Liver (tissue), 9 donors: Measurements from ENCODE around the gene KRT81. TPM values are rescaled to one million over a fixed set of nuclear protein-coding genes. Genes with fewer than 3 reads are reported as not detected.

ENCODE experiments used
- DNase-seq: peaks from one replicate; pipeline ENCODE4 v3.0.0-alpha.2; 2017; ENCODE audit warnings: low spot score
- H3K27ac ChIP-seq, 2 donors: one replicate each; pipeline ENCODE4 v1.7.0; 2013; ENCODE audit warnings: inconsistent platforms in 2 of 2, low read length in 2 of 2, control low read depth in 1 of 2, low read depth in 1 of 2, mild to moderate bottlenecking in 1 of 2
- H3K27me3 ChIP-seq, 4 donors: one replicate each; pipeline versions ENCODE4 v1.6.1 to v1.7.0; 2013; ENCODE audit warnings: low read length in 3 of 4, inconsistent platforms in 1 of 4, mild to moderate bottlenecking in 1 of 4, moderate library complexity in 1 of 4; ENCODE audit not compliant: control insufficient read depth in 4 of 4, insufficient read depth in 4 of 4
- H3K36me3 ChIP-seq, 4 donors: one replicate each; pipeline versions ENCODE4 v1.6.1 to v1.7.0; 2013; ENCODE audit warnings: low read length in 3 of 4, mild to moderate bottlenecking in 3 of 4, low read depth in 1 of 4, moderate library complexity in 1 of 4; ENCODE audit not compliant: control insufficient read depth in 4 of 4, insufficient read depth in 3 of 4
- H3K4me1 ChIP-seq, 4 donors: one replicate each; pipeline versions ENCODE4 v1.6.1 to v1.7.0; 2013; ENCODE audit warnings: low read length in 3 of 4, mild to moderate bottlenecking in 3 of 4, moderate library complexity in 1 of 4; ENCODE audit not compliant: control insufficient read depth in 4 of 4, insufficient read depth in 4 of 4
- H3K4me3 ChIP-seq, 3 donors: one replicate each; pipeline versions ENCODE4 v1.6.1 to v1.7.0; 2013; ENCODE audit warnings: low read length in 3 of 3, control low read depth in 1 of 3, low read depth in 1 of 3, mild to moderate bottlenecking in 1 of 3
- H3K9ac ChIP-seq, 2 donors: one replicate each; pipeline ENCODE4 v1.7.0; 2013; ENCODE audit warnings: low read length in 2 of 2, mild to moderate bottlenecking in 2 of 2, moderate library complexity in 2 of 2, control low read depth in 1 of 2, low read depth in 1 of 2
- H3K9me3 ChIP-seq, 4 donors: one replicate each; pipeline versions ENCODE4 v1.6.1 to v1.7.0; 2013; ENCODE audit warnings: low read length in 3 of 4; ENCODE audit not compliant: control insufficient read depth in 4 of 4
- EGR1 ChIP-seq, 2 donors: IDR thresholded peaks; 2 replicates each; pipeline ENCODE4 v1.6.1; 2016 to 2018; ENCODE audit warnings: antibody characterized with exemption in 2 of 2, low read depth in 2 of 2
- FOXA1 ChIP-seq: IDR thresholded peaks from 2 replicates; pipeline ENCODE4 v1.6.1; 2016; ENCODE audit warnings: antibody characterized with exemption
- FOXA2 ChIP-seq: IDR thresholded peaks from 2 replicates; pipeline ENCODE4 v1.6.1; 2016; ENCODE audit warnings: antibody characterized with exemption
- GABPA ChIP-seq, 2 donors: IDR thresholded peaks in 1 of 2; conservative IDR thresholded peaks in 1 of 2; 2 replicates each; pipeline ENCODE4 v1.6.1; 2016; ENCODE audit warnings: antibody characterized with exemption in 2 of 2, mild to moderate bottlenecking in 1 of 2, moderate library complexity in 1 of 2
- HNF4A ChIP-seq, 2 donors: conservative IDR thresholded peaks; 2 replicates each; pipeline ENCODE4 v1.6.1; 2016; ENCODE audit warnings: antibody characterized with exemption in 2 of 2, mild to moderate bottlenecking in 2 of 2
- HNF4G ChIP-seq: IDR thresholded peaks from 2 replicates; pipeline ENCODE4 v1.6.1; 2016; ENCODE audit warnings: antibody characterized with exemption
- JUND ChIP-seq, 2 donors: IDR thresholded peaks; 2 replicates each; pipeline ENCODE4 v1.6.1; 2016; ENCODE audit warnings: antibody characterized with exemption in 2 of 2
- NR2F2 ChIP-seq: IDR thresholded peaks from 2 replicates; pipeline ENCODE4 v1.6.1; 2016; ENCODE audit warnings: antibody characterized with exemption
- RAD21 ChIP-seq, 2 donors: IDR thresholded peaks; 2 replicates each; pipeline ENCODE4 v1.6.1; 2016; ENCODE audit warnings: antibody characterized with exemption in 2 of 2, mild to moderate bottlenecking in 2 of 2
- RXRA ChIP-seq, 2 donors: IDR thresholded peaks; 2 replicates each; pipeline ENCODE4 v1.6.1; 2017 to 2018; ENCODE audit warnings: antibody characterized with exemption in 2 of 2, mild to moderate bottlenecking in 1 of 2
- SP1 ChIP-seq: IDR thresholded peaks from 2 replicates; pipeline ENCODE4 v1.6.1; 2018; ENCODE audit warnings: antibody characterized with exemption, mild to moderate bottlenecking
- TAF1 ChIP-seq: conservative IDR thresholded peaks from 2 replicates; pipeline ENCODE4 v1.6.1; 2016; ENCODE audit warnings: antibody characterized with exemption, mild to moderate bottlenecking
- YY1 ChIP-seq: IDR thresholded peaks from 2 replicates; pipeline ENCODE4 v1.6.1; 2016; ENCODE audit warnings: antibody characterized with exemption, mild to moderate bottlenecking
- WGBS: extraction: QIAGEN DNeasy Blood & Tissue Kit; methylation state at CpG from one replicate; pipeline ENCODE4 v1.1.7; 2013; 5-methylcytosine and 5-hydroxymethylcytosine counted together
- polyA plus RNA-seq, 2 donors: library from polyadenylated mRNA; stranded (reverse) in 1 of 2; unstranded in 1 of 2; fragments of 200-250 nt in 1 of 2; fragments of >200 nt in 1 of 2; fragmentation: Nextera tagmentation in 1 of 2; extraction: Ambion mirVana in 1 of 2; gene quantifications; one replicate each; pipeline versions ENCODE4 v1.2.1 to v1.2.3, GENCODE V29; 2013 to 2015
- total RNA-seq, 2 donors: library from RNA; depleted of rRNA; stranded (reverse); fragments of >200 nt; gene quantifications; one replicate each; pipeline ENCODE4 v1.2.3, GENCODE V29; 2014
- TF ChIP-seq, protein P1 (sequence below): IDR thresholded peaks from 2 replicates; pipeline ENCODE4 v1.6.1; 2016; ENCODE audit warnings: antibody characterized with exemption
- TF ChIP-seq, protein P2 (sequence below): IDR thresholded peaks from 2 replicates; pipeline ENCODE4 v1.6.1; 2016; ENCODE audit warnings: antibody characterized with exemption, mild to moderate bottlenecking
- TF ChIP-seq, protein P3 (sequence below): fragments of 150-350 bp; IDR thresholded peaks from 2 replicates; pipeline ENCODE4 v1.5.1; 2017; ENCODE audit warnings: improper control_type of control experiment, low read depth, low read length; ENCODE audit not compliant: missing input control
- TF ChIP-seq, protein P4 (sequence below): IDR thresholded peaks from 2 replicates; pipeline ENCODE4 v1.6.1; 2016; ENCODE audit warnings: antibody characterized with exemption
- TF ChIP-seq, protein P5 (sequence below): IDR thresholded peaks from 2 replicates; pipeline ENCODE4 v1.6.1; 2016; ENCODE audit warnings: antibody characterized with exemption
- donor health status: healthy.
- donor health status: healthy.
- donor health status: healthy.
- donor health status: healthy.
- donor health status: healthy.

The KRT81 gene
- total and polyA plus RNA-seq, 4 donors = not detected

DNA sequence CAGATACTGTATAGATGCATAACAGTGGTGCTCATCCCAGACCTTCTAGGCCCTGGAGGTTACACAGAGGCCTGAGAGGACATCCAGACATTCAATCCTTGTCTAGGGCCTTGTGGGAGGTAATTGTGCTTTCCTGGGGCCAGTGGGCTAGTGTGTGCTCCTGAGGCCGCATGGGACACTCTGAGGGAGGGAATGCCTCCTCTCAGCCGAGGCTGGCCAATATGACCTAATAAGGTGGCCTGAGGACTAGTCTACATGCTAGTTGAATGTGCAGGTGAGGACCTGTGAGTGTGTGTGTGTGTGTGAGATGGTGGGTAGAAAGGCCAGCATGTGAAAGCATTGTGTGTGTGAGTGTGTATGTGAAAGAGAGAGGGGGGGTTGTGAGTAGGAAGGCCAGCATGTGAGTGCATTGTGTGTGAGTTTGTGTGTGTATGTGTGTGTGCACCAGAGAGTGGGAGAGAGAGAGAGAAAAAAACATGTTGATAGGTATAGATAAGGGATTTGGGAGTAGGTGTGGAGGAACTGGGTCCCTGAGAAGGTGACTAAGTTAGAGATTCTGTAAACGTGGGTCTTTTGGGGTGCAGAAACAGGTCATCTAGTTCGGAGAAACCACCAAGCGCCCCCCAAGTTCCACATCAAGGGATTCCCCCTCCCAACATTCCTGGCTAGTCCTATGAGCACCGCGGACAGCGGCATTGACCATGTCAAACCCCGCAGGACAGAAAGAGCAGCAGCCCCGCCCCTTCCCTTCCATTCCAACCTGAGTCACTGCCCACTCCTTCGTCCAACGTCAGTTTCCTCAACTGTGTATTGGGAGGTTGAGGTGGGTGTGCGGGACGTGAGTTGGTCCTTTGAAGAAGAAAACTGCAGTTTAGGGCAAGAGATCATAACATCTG, 9.7 kb upstream of the KRT81 start:
- TF ChIP-seq, protein P1, sequence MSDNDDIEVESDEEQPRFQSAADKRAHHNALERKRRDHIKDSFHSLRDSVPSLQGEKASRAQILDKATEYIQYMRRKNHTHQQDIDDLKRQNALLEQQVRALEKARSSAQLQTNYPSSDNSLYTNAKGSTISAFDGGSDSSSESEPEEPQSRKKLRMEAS = no peak
- DNase-seq = no peak
- WGBS = 65% methylated on average over 14 of the region's 14 CpGs
- no peaks in the 10 kb centered on the region for H3K36me3 ChIP-seq
- no peak overlapping the region for H3K9ac ChIP-seq
- no peak overlapping the region for H3K27ac ChIP-seq
- H3K4me3 ChIP-seq = no peak overlapping the region
- no peaks in the 10 kb centered on the region for H3K4me1 ChIP-seq
- H3K27me3 ChIP-seq = peaks cover 0 to 3% (median 1%) of the 10 kb centered on the region in 4 donors
- H3K9me3 ChIP-seq = no peaks in the 10 kb centered on the region

DNA sequence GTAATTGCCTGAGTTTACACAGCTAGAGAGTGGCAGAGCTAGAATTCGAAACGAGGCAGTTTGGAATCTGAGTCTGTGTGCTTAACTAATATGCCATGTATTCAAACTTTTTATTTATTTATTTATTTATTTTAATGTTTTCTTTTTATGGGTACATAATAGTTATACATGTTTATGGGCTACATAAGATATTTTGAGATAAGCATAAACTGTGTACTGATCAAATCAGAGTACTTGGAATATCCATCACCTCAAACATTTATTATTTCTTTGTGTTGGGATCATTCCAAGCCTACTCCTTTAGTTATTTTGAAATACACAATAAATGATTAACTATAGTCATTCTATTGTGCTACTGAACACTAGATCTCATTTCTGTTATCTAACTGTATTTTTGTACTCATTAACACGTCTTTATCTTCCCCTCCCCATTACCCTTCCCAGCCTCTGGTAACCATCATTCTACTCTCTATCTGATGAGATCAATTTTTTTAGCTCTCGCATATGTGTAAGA, 7.4 kb upstream of the KRT81 start:
- no peak overlapping the region for H3K27ac ChIP-seq
- no peak for DNase-seq
- WGBS = 48% methylated on average over 4 of the region's 4 CpGs
- TF ChIP-seq TAF1 (no peak), NR2F2 (no peak), HNF4G (no peak), JUND (IDR thresholded peaks at IDR 0.05) (no peak), GABPA (IDR thresholded peaks at IDR 0.05 in 1 of 2, conservative IDR thresholded peaks at IDR 0.05 in 1 of 2) (no peak), YY1 (no peak), FOXA2 (no peak), HNF4A (conservative IDR thresholded peaks at IDR 0.05) (no peak), FOXA1 (no peak), SP1 (no peak), RAD21 (IDR thresholded peaks at IDR 0.05) (no peak), RXRA (IDR thresholded peaks at IDR 0.05) (no peak), EGR1 (IDR thresholded peaks at IDR 0.05; ENCODE audit: low read depth in 2 of 2) (no peak)
- TF ChIP-seq, protein P2, sequence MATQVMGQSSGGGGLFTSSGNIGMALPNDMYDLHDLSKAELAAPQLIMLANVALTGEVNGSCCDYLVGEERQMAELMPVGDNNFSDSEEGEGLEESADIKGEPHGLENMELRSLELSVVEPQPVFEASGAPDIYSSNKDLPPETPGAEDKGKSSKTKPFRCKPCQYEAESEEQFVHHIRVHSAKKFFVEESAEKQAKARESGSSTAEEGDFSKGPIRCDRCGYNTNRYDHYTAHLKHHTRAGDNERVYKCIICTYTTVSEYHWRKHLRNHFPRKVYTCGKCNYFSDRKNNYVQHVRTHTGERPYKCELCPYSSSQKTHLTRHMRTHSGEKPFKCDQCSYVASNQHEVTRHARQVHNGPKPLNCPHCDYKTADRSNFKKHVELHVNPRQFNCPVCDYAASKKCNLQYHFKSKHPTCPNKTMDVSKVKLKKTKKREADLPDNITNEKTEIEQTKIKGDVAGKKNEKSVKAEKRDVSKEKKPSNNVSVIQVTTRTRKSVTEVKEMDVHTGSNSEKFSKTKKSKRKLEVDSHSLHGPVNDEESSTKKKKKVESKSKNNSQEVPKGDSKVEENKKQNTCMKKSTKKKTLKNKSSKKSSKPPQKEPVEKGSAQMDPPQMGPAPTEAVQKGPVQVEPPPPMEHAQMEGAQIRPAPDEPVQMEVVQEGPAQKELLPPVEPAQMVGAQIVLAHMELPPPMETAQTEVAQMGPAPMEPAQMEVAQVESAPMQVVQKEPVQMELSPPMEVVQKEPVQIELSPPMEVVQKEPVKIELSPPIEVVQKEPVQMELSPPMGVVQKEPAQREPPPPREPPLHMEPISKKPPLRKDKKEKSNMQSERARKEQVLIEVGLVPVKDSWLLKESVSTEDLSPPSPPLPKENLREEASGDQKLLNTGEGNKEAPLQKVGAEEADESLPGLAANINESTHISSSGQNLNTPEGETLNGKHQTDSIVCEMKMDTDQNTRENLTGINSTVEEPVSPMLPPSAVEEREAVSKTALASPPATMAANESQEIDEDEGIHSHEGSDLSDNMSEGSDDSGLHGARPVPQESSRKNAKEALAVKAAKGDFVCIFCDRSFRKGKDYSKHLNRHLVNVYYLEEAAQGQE = no peak
- TF ChIP-seq, protein P1 = no peak
- TF ChIP-seq, protein P3, sequence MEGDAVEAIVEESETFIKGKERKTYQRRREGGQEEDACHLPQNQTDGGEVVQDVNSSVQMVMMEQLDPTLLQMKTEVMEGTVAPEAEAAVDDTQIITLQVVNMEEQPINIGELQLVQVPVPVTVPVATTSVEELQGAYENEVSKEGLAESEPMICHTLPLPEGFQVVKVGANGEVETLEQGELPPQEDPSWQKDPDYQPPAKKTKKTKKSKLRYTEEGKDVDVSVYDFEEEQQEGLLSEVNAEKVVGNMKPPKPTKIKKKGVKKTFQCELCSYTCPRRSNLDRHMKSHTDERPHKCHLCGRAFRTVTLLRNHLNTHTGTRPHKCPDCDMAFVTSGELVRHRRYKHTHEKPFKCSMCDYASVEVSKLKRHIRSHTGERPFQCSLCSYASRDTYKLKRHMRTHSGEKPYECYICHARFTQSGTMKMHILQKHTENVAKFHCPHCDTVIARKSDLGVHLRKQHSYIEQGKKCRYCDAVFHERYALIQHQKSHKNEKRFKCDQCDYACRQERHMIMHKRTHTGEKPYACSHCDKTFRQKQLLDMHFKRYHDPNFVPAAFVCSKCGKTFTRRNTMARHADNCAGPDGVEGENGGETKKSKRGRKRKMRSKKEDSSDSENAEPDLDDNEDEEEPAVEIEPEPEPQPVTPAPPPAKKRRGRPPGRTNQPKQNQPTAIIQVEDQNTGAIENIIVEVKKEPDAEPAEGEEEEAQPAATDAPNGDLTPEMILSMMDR = no peak
- TF ChIP-seq, protein P4, sequence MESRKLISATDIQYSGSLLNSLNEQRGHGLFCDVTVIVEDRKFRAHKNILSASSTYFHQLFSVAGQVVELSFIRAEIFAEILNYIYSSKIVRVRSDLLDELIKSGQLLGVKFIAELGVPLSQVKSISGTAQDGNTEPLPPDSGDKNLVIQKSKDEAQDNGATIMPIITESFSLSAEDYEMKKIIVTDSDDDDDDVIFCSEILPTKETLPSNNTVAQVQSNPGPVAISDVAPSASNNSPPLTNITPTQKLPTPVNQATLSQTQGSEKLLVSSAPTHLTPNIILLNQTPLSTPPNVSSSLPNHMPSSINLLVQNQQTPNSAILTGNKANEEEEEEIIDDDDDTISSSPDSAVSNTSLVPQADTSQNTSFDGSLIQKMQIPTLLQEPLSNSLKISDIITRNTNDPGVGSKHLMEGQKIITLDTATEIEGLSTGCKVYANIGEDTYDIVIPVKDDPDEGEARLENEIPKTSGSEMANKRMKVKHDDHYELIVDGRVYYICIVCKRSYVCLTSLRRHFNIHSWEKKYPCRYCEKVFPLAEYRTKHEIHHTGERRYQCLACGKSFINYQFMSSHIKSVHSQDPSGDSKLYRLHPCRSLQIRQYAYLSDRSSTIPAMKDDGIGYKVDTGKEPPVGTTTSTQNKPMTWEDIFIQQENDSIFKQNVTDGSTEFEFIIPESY = no peak
- TF ChIP-seq, protein P5, sequence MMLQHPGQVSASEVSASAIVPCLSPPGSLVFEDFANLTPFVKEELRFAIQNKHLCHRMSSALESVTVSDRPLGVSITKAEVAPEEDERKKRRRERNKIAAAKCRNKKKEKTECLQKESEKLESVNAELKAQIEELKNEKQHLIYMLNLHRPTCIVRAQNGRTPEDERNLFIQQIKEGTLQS = no peak
- H3K36me3 ChIP-seq = no peaks in the 10 kb centered on the region
- no peaks in the 10 kb centered on the region for H3K4me1 ChIP-seq
- H3K9ac ChIP-seq = no peak overlapping the region
- peaks cover 0 to 5% (median 2%) of the 10 kb centered on the region in 4 donors for H3K27me3 ChIP-seq
- no peak overlapping the region for H3K4me3 ChIP-seq
- H3K9me3 ChIP-seq = no peaks in the 10 kb centered on the region
